HepG2 (cell line): ENCODE data around the gene CHKA. TPM values are rescaled to one million over a fixed set of nuclear protein-coding genes. Genes with fewer than 3 reads are reported as not detected.

Experiments
- AKAP8 ChIP-seq: sonication (generic); formaldehyde crosslinking; IDR thresholded peaks from 2 replicates; pipeline ENCODE4 v1.5.1; 2020; ENCODE audit warnings: mild to moderate bottlenecking, missing genetic modification reagents
- CHCHD3 ChIP-seq: sonication (generic); formaldehyde crosslinking; IDR thresholded peaks from 2 replicates; pipeline ENCODE4 v1.8.0; 2022; ENCODE audit warnings: mild to moderate bottlenecking, missing genetic modification reagents, moderate library complexity
- EHMT2 ChIP-seq: fragments of 200-600 bp; sonication (generic); IDR thresholded peaks from 2 replicates; pipeline ENCODE4 v1.7.0; 2017; ENCODE audit warnings: antibody characterized with exemption, low read depth, low read length, borderline replicate concordance
- HNRNPH1 ChIP-seq: fragments of 200-400 bp; formaldehyde crosslinking; optimal IDR thresholded peaks from 2 replicates; pipeline ENCODE3; 2017; ENCODE audit warnings: mild to moderate bottlenecking, low read depth, low read length
- HNRNPL ChIP-seq: fragments of 200-400 bp; formaldehyde crosslinking; IDR thresholded peaks from 2 replicates; pipeline ENCODE4 v1.6.1; 2017; ENCODE audit warnings: mild to moderate bottlenecking, low read depth, low read length
- KDM5A ChIP-seq: fragments of 200-600 bp; sonication (generic); IDR thresholded peaks from 2 replicates; pipeline ENCODE4 v1.7.0; 2018; ENCODE audit warnings: antibody characterized with exemption, mild to moderate bottlenecking, low read length, borderline replicate concordance
- KLF12 ChIP-seq: sonication (generic); formaldehyde crosslinking; IDR thresholded peaks from 2 replicates; pipeline ENCODE4 v1.4.0; 2020; ENCODE audit warnings: missing genetic modification reagents, borderline replicate concordance
- MED13 ChIP-seq: sonication (generic); formaldehyde crosslinking; IDR thresholded peaks from 2 replicates; pipeline ENCODE4 v1.5.0; 2020; ENCODE audit warnings: missing genetic modification reagents
- PAF1 ChIP-seq: IDR thresholded peaks from 2 replicates; pipeline ENCODE4 v1.6.1; 2016; ENCODE audit warnings: missing genetic modification reagents, missing compliant biosample characterization
- PCBP2 ChIP-seq: fragments of 200-400 bp; formaldehyde crosslinking; optimal IDR thresholded peaks from 2 replicates; pipeline ENCODE3; 2018; ENCODE audit warnings: low read length, low read depth; ENCODE audit not compliant: poor library complexity, severe bottlenecking
- RBM22 ChIP-seq: fragments of 200-400 bp; formaldehyde crosslinking; optimal IDR thresholded peaks from 2 replicates; pipeline ENCODE3; 2017; ENCODE audit warnings: mild to moderate bottlenecking, low read length, moderate library complexity
- RNF2 ChIP-seq: fragments of 450-650 bp; conservative IDR thresholded peaks from 2 replicates; pipeline ENCODE4 v1.6.1; 2016; ENCODE audit warnings: low read depth
- SP1 ChIP-seq, 2 experiments: fragments of 450-650 bp in 1 of 2; sonication (generic) in 1 of 2; formaldehyde crosslinking in 1 of 2; IDR thresholded peaks; 2 replicates each; pipeline versions ENCODE4 v1.4.0 to v1.6.1; 2016 to 2020; ENCODE audit warnings: missing genetic modification reagents in 1 of 2
- ZNF253 ChIP-seq: sonication (generic); formaldehyde crosslinking; IDR thresholded peaks from 2 replicates; pipeline ENCODE4 v1.8.0; 2022; ENCODE audit warnings: mild to moderate bottlenecking, missing genetic modification reagents, borderline replicate concordance
- ZNF350 ChIP-seq: sonication (generic); formaldehyde crosslinking; IDR thresholded peaks from 2 replicates; pipeline ENCODE4 v1.4.0; 2020; ENCODE audit warnings: mild to moderate bottlenecking, low read depth, missing genetic modification reagents, borderline replicate concordance
- ZNF44 ChIP-seq: sonication (generic); formaldehyde crosslinking; IDR thresholded peaks from 2 replicates; pipeline ENCODE4 v1.5.1; 2020; ENCODE audit warnings: mild to moderate bottlenecking, missing genetic modification reagents
- ZNF850 ChIP-seq: sonication (generic); formaldehyde crosslinking; conservative IDR thresholded peaks from 2 replicates; pipeline ENCODE4 v1.9.0; 2021; ENCODE audit warnings: mild to moderate bottlenecking, missing genetic modification reagents
- polyA plus RNA-seq, 8 experiments: library from polyadenylated mRNA; depleted of rRNA in 3 of 8; stranded (reverse) in 7 of 8; unstranded in 1 of 8; fragments of >200 nt; fragmentation: Illumina TruSeq in 4 of 8; extraction: Trizol in 4 of 8; gene quantifications; 2 replicates each; pipeline versions ENCODE4 v1.2.1 to v1.2.3, GENCODE V29; 2011 to 2016; ENCODE audit warnings: low read depth in 4 of 8, missing spikeins in 1 of 8, mixed read lengths in 1 of 8; ENCODE audit not compliant: insufficient read depth in 1 of 8
- total RNA-seq, 5 experiments: library from RNA; depleted of rRNA; stranded (reverse); fragments of >200 nt; fragmentation: Illumina TruSeq; extraction: Trizol; gene quantifications; 2 replicates each; pipeline ENCODE4 v1.2.3, GENCODE V29; 2016; ENCODE audit warnings: low read depth in 1 of 5
- TF ChIP-seq, protein P1 (sequence below): sonication (generic); formaldehyde crosslinking; IDR thresholded peaks from 2 replicates; pipeline ENCODE4 v1.4.0; 2020; ENCODE audit warnings: missing genetic modification reagents, borderline replicate concordance
- TF ChIP-seq, protein P2 (sequence below): sonication (generic); formaldehyde crosslinking; IDR thresholded peaks from 2 replicates; pipeline ENCODE4 v1.5.0; 2020; ENCODE audit warnings: missing genetic modification reagents, mild to moderate bottlenecking, borderline replicate concordance
- TF ChIP-seq, protein P3 (sequence below): sonication (generic); formaldehyde crosslinking; IDR thresholded peaks from 2 replicates; pipeline ENCODE4 v1.4.0; 2020; ENCODE audit warnings: low read depth, mild to moderate bottlenecking, missing genetic modification reagents
- TF ChIP-seq, protein P4 (sequence below): sonication (generic); formaldehyde crosslinking; IDR thresholded peaks from 2 replicates; pipeline ENCODE4 v1.4.0; 2020; ENCODE audit warnings: mild to moderate bottlenecking, missing genetic modification reagents

CHKA gene
- total and polyA plus RNA-seq, 2 of the 13 experiments (the other 11 are each of a cell fraction or from before 2014, with no cell fraction given), result 71.6 to 92.7 TPM

DNA sequence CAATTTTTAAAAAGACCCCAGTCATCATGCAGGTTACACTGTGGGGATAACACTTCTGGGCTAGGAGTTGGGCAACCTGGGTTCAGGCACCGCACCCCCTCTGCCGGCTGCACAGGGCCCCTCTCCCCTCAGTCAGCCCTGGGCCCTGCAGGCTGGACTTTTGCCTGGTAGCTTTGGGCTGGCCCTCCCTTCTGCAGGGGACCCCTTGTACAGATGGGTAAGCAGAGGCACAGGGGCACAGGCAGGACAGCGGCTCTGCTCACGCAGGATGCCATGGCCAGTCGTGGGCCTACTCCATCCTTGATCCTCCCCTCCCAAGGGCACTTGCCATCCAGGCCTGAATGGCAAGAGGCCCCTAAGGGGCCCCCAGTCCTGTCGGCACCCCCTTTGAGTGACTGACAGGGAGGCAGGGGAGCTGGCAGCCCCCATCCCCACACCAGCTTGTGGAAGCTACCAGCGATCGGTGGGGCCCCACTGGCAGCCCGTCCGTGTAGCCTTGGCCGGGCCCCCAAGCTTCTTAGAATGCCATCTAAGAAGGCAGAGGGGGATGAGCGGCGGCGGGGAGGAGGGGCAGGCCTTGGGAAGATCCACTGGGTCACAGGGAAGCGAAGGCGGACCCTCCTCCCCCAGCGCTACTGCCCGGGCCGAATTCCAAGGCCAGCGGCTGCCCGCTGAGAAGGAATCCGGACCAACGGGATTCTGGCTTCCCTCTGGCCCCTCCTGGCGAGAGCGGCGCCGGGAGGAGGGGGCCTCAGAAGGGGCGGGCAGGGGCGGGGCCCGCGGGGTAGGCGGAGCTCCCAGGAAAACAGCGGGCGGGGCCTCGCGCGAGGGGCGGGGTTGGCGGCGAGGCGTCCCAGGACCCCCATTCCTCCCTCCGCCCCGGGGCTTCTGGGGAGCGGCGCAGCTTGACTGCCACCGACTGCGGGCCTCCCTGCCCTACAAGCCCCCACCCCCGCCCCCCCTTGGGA lies 6.8 kb upstream of the CHKA start (continued):
- TF ChIP-seq, protein P1, sequence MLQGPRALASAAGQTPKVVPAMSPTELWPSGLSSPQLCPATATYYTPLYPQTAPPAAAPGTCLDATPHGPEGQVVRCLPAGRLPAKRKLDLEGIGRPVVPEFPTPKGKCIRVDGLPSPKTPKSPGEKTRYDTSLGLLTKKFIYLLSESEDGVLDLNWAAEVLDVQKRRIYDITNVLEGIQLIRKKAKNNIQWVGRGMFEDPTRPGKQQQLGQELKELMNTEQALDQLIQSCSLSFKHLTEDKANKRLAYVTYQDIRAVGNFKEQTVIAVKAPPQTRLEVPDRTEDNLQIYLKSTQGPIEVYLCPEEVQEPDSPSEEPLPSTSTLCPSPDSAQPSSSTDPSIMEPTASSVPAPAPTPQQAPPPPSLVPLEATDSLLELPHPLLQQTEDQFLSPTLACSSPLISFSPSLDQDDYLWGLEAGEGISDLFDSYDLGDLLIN (CRISPR knock-in tag), result no peak
- no peak; the same call in 1 of the 2 replicates for TF ChIP-seq ZNF44 (CRISPR knock-in tag)
- TF ChIP-seq, protein P2, sequence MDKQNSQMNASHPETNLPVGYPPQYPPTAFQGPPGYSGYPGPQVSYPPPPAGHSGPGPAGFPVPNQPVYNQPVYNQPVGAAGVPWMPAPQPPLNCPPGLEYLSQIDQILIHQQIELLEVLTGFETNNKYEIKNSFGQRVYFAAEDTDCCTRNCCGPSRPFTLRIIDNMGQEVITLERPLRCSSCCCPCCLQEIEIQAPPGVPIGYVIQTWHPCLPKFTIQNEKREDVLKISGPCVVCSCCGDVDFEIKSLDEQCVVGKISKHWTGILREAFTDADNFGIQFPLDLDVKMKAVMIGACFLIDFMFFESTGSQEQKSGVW (CRISPR knock-in tag), result no peak
- no peak for TF ChIP-seq PAF1
- no peak for TF ChIP-seq ZNF253 (CRISPR knock-in tag)
- TF ChIP-seq HNRNPH1, result no peak
- TF ChIP-seq, protein P3, sequence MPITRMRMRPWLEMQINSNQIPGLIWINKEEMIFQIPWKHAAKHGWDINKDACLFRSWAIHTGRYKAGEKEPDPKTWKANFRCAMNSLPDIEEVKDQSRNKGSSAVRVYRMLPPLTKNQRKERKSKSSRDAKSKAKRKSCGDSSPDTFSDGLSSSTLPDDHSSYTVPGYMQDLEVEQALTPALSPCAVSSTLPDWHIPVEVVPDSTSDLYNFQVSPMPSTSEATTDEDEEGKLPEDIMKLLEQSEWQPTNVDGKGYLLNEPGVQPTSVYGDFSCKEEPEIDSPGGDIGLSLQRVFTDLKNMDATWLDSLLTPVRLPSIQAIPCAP (CRISPR knock-in tag), result no peak
- no peak; the same call in 1 of the 2 replicates for TF ChIP-seq ZNF350 (CRISPR knock-in tag)
- TF ChIP-seq, protein P4, sequence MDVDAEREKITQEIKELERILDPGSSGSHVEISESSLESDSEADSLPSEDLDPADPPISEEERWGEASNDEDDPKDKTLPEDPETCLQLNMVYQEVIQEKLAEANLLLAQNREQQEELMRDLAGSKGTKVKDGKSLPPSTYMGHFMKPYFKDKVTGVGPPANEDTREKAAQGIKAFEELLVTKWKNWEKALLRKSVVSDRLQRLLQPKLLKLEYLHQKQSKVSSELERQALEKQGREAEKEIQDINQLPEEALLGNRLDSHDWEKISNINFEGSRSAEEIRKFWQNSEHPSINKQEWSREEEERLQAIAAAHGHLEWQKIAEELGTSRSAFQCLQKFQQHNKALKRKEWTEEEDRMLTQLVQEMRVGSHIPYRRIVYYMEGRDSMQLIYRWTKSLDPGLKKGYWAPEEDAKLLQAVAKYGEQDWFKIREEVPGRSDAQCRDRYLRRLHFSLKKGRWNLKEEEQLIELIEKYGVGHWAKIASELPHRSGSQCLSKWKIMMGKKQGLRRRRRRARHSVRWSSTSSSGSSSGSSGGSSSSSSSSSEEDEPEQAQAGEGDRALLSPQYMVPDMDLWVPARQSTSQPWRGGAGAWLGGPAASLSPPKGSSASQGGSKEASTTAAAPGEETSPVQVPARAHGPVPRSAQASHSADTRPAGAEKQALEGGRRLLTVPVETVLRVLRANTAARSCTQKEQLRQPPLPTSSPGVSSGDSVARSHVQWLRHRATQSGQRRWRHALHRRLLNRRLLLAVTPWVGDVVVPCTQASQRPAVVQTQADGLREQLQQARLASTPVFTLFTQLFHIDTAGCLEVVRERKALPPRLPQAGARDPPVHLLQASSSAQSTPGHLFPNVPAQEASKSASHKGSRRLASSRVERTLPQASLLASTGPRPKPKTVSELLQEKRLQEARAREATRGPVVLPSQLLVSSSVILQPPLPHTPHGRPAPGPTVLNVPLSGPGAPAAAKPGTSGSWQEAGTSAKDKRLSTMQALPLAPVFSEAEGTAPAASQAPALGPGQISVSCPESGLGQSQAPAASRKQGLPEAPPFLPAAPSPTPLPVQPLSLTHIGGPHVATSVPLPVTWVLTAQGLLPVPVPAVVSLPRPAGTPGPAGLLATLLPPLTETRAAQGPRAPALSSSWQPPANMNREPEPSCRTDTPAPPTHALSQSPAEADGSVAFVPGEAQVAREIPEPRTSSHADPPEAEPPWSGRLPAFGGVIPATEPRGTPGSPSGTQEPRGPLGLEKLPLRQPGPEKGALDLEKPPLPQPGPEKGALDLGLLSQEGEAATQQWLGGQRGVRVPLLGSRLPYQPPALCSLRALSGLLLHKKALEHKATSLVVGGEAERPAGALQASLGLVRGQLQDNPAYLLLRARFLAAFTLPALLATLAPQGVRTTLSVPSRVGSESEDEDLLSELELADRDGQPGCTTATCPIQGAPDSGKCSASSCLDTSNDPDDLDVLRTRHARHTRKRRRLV (CRISPR knock-in tag), result no peak
- TF ChIP-seq PCBP2, result no peak
- TF ChIP-seq ZNF850 (CRISPR knock-in tag), result no peak; the same call in 1 of the 2 replicates
- TF ChIP-seq KLF12 (CRISPR knock-in tag), result no peak
- TF ChIP-seq KDM5A, result no peak
- 0 out of 2 replicates have a peak, but pooled peaks have one; percentile 39 for TF ChIP-seq CHCHD3 (CRISPR knock-in tag)
- peak; percentile 91 for TF ChIP-seq HNRNPL
- no peak for TF ChIP-seq EHMT2
- TF ChIP-seq AKAP8 (CRISPR knock-in tag), result no peak
- TF ChIP-seq RNF2, result no peak
- no peak for TF ChIP-seq SP1 (IDR thresholded peaks at IDR 0.05)
- TF ChIP-seq SP1 (CRISPR knock-in tag; IDR thresholded peaks at IDR 0.05), result peak; percentile 66
- TF ChIP-seq RBM22, result no peak
- TF ChIP-seq MED13 (CRISPR knock-in tag), result peak; percentile 67
